Endothelial cell of umbilical vein (primary cell): Measurements from ENCODE around the gene CNOT11. TPM values are rescaled to one million over a fixed set of nuclear protein-coding genes. Genes with fewer than 3 reads are reported as not detected.
A peak's percentile ranks its signal among the peaks of the same experiment; 100 is the strongest.

Source experiments
- BruUV-seq: library from RNA; stranded (reverse); fragments of 400-500 nt; replicated peaks from 2 replicates; lab custom pipeline; 2021; lab: Mats Ljungman, UMichigan
- CTCF ChIA-PET: fragments of 300-600, 350-600 bp; sonication (Branson Sonifier 250); formaldehyde crosslinking; loops from one replicate; lab custom pipeline; 2021; ENCODE audit warnings: antibody characterized with exemption, inconsistent platforms; lab: Charles Lee
- POLR2A ChIA-PET: fragments of 300-600, 350-600 bp; sonication (Branson Sonifier 250); formaldehyde crosslinking; loops from one replicate; lab custom pipeline; 2021; ENCODE audit warnings: antibody characterized with exemption, inconsistent platforms; lab: Charles Lee
- DNase-seq: peaks from one replicate; pipeline ENCODE4 v3.0.0-alpha.2; 2011; ENCODE audit warnings: low read depth, low spot score
- FAIRE-seq: peaks from 2 replicates; lab custom pipeline; 2011; peaks lifted over from hg19 to GRCh38; lab: Jason Lieb, UNC
- H2AFZ ChIP-seq: 2 replicates; pipeline ENCODE4 v1.6.0; 2012; ENCODE audit warnings: low read depth, low read length, control low read depth, inconsistent platforms
- H3K27ac ChIP-seq: 2 replicates; pipeline ENCODE4 v1.5.1; 2011; ENCODE audit warnings: low read depth, mild to moderate bottlenecking, control low read depth, low read length, moderate library complexity; ENCODE audit not compliant: insufficient read depth
- H3K27me3 ChIP-seq, 2 experiments: 2 replicates each; pipeline versions ENCODE4 v1.6.0 to v1.6.1; 2011; ENCODE audit warnings: low read length in 2 of 2, mixed read lengths in 1 of 2; ENCODE audit not compliant: control insufficient read depth in 2 of 2, insufficient read depth in 2 of 2
- H3K36me3 ChIP-seq, 2 experiments: 2 replicates in 1 of 2; 3 replicates in 1 of 2; pipeline ENCODE4 v1.5.1; 2011; ENCODE audit warnings: low read length in 2 of 2, mild to moderate bottlenecking in 1 of 2, moderate library complexity in 1 of 2; ENCODE audit not compliant: control insufficient read depth in 2 of 2, insufficient read depth in 2 of 2; ENCODE audit errors: extremely low read depth in 1 of 2
- H3K4me1 ChIP-seq: 3 replicates; pipeline ENCODE4 v1.5.1; 2011; ENCODE audit warnings: mild to moderate bottlenecking, low read length; ENCODE audit not compliant: control insufficient read depth, insufficient read depth; ENCODE audit errors: extremely low read depth
- H3K4me2 ChIP-seq: 2 replicates; pipeline ENCODE4 v1.6.1; 2011; ENCODE audit warnings: low read length, control low read depth, mixed read lengths; ENCODE audit not compliant: insufficient read depth
- H3K4me3 ChIP-seq, 3 experiments: fragments of 200-600 bp in 1 of 3; sonication (generic), shearing (Covaris generic) in 1 of 3; replicated peaks in 1 of 3; 2 replicates each; pipeline ENCODE4 v1.5.1; 2011 to 2016; ENCODE audit warnings: control low read depth in 3 of 3, low read length in 3 of 3, mild to moderate bottlenecking in 2 of 3, inconsistent platforms in 1 of 3, low read depth in 1 of 3, moderate library complexity in 1 of 3; ENCODE audit not compliant: insufficient read depth in 1 of 3
- H3K79me2 ChIP-seq: 2 replicates; pipeline ENCODE4 v1.6.0; 2012; ENCODE audit warnings: low read length, inconsistent platforms; ENCODE audit not compliant: control insufficient read depth, insufficient read depth
- H3K9ac ChIP-seq: replicated peaks from 2 replicates; pipeline ENCODE3; 2011; ENCODE audit warnings: low read length, control low read depth; ENCODE audit not compliant: insufficient read depth; ENCODE audit errors: extremely low read depth
- H3K9me1 ChIP-seq: replicated peaks from 3 replicates; pipeline ENCODE4 v1.6.0; 2011; ENCODE audit warnings: mild to moderate bottlenecking, low read length; ENCODE audit not compliant: control insufficient read depth, insufficient read depth; ENCODE audit errors: extremely low read depth
- H3K9me3 ChIP-seq: replicated peaks from 2 replicates; pipeline ENCODE4 v1.5.1; 2012; ENCODE audit warnings: low read length, inconsistent platforms; ENCODE audit not compliant: control insufficient read depth, insufficient read depth
- H4K20me1 ChIP-seq: replicated peaks from 2 replicates; pipeline ENCODE3; 2011; ENCODE audit warnings: mild to moderate bottlenecking, low read length; ENCODE audit not compliant: control insufficient read depth, insufficient read depth; ENCODE audit errors: extremely low read depth
- CTCF ChIP-seq, 2 donors: IDR thresholded peaks; 1 replicate in 1 of 2; 2 replicates in 1 of 2; pipeline ENCODE4 v1.5.1; 2011; ENCODE audit warnings: low read length in 2 of 2, mild to moderate bottlenecking in 2 of 2, moderate library complexity in 2 of 2, control low read depth in 1 of 2, inconsistent platforms in 1 of 2, low read depth in 1 of 2; ENCODE audit not compliant: insufficient read depth in 1 of 2; ENCODE audit errors: extremely low read depth in 1 of 2
- EZH2 ChIP-seq: IDR thresholded peaks from 2 replicates; pipeline ENCODE4 v1.6.1; 2012; ENCODE audit warnings: borderline replicate concordance, low read depth, mild to moderate bottlenecking, moderate library complexity, low read length, inconsistent platforms; ENCODE audit not compliant: severe bottlenecking
- FOS ChIP-seq: IDR thresholded peaks from 2 replicates; pipeline ENCODE4 v1.6.1; 2011; ENCODE audit warnings: mild to moderate bottlenecking, low read length, moderate library complexity, borderline replicate concordance; ENCODE audit not compliant: insufficient read depth
- GATA2 ChIP-seq: IDR thresholded peaks from 2 replicates; pipeline ENCODE4 v1.7.0; 2011; ENCODE audit warnings: low read depth, mild to moderate bottlenecking, moderate library complexity, mixed read lengths, low read length; ENCODE audit not compliant: insufficient read length, insufficient read depth
- JUN ChIP-seq: IDR thresholded peaks from 2 replicates; pipeline ENCODE4 v1.6.1; 2011; ENCODE audit warnings: borderline replicate concordance, low read depth; ENCODE audit not compliant: insufficient read length, insufficient read depth
- MAX ChIP-seq: IDR thresholded peaks from 2 replicates; pipeline ENCODE4 v1.6.1; 2011; ENCODE audit not compliant: insufficient read depth, insufficient read length
- MYC ChIP-seq: IDR thresholded peaks from one replicate; pipeline ENCODE4 v1.6.1; 2011; ENCODE audit warnings: mild to moderate bottlenecking, low read depth, low read length
- POLR2A ChIP-seq: IDR thresholded peaks from 2 replicates; pipeline ENCODE4 v1.6.1; 2012; ENCODE audit warnings: low read depth, mild to moderate bottlenecking, control low read depth, low read length
- POLR2AphosphoS5 ChIP-seq: IDR thresholded peaks from 2 replicates; pipeline ENCODE4 v1.6.1; 2012; ENCODE audit warnings: low read depth, mild to moderate bottlenecking, control low read depth, low read length, moderate library complexity; ENCODE audit not compliant: insufficient read depth
- dilution Hi-C: fragments of 300-500 bp; cut with MboI; formaldehyde crosslinking; loops from one replicate; pipeline ENCODE4 v1.15.0; 2019; ENCODE audit warnings: low sequenced_read_pairs; ENCODE audit not compliant: extremely low pct_ligation_motif_present
- intact Hi-C: fragments of 100-400 bp; cut with micrococcal nuclease; formaldehyde crosslinking; loops from one replicate; pipeline ENCODE4 v1.10.0; 2022
- polyA plus RNA-seq, 4 experiments: library from polyadenylated mRNA; depleted of rRNA in 3 of 4; stranded (reverse) in 3 of 4; unstranded in 1 of 4; fragments of >200 nt; gene quantifications; 2 replicates each; pipeline versions ENCODE4 v1.2.1 to v1.2.3, GENCODE V29; 2011 to 2012; ENCODE audit warnings: missing spikeins in 1 of 4
- total RNA-seq: library from RNA; stranded (reverse); gene quantifications from 2 replicates; pipeline ENCODE4 v1.2.3, GENCODE V29; 2021

The CNOT11 gene
- total and polyA plus RNA-seq, 2 donors (not counting 3 experiments of a cell fraction or from before 2014, with no cell fraction given) = 40.5 to 44.3 TPM

GRCh38 chr2:101264360-101264939, 11.8 kb downstream of the CNOT11 start:
- CTCF ChIA-PET = no interaction called here
- TF ChIP-seq POLR2A = no peak
- TF ChIP-seq JUN = no peak
- TF ChIP-seq EZH2 = no peak
- no peak for TF ChIP-seq GATA2
- TF ChIP-seq POLR2AphosphoS5 = no peak
- no peak for TF ChIP-seq MYC
- no peak for TF ChIP-seq CTCF (IDR thresholded peaks at IDR 0.05; ENCODE audit: extremely low read depth in 1 of 2, insufficient read depth in 1 of 2, low read depth in 1 of 2, low read length in 2 of 2)
- TF ChIP-seq MAX = no peak
- no peak for TF ChIP-seq FOS
- Histone ChIP-seq H3K4me2 (no peak overlapping the region), H4K20me1 (no peaks in the 10 kb centered on the region), H3K27ac (no peak overlapping the region), H3K36me3 (peaks cover 8 to 12% of the 10 kb centered on the region in 2 experiments), H3K9ac (no peak overlapping the region), H3K27me3 (no peaks in the 10 kb centered on the region), H3K9me1 (no peaks in the 10 kb centered on the region), H3K9me3 (no peaks in the 10 kb centered on the region), H2AFZ (no peak overlapping the region), H3K4me1 (no peaks in the 10 kb centered on the region), H3K79me2 (peaks cover 1% of the 10 kb centered on the region), H3K4me3 (no peak overlapping the region)
- intact Hi-C loops = no loop called here
- peak; percentile 41 for DNase-seq
- POLR2A ChIA-PET = no interaction called here
- dilution Hi-C loops = no loop called here
- FAIRE-seq = no peak
- no TSS peak for BruUV-seq
